K562 (cell line): ENCODE results near the gene IPPK. TPM values are rescaled to one million over a fixed set of nuclear protein-coding genes. Genes with fewer than 3 reads are reported as not detected.
A peak's percentile ranks its signal among the peaks of the same experiment; 100 is the strongest.

Experiments used
- ATAC-seq: fragments of 200-7000 bp; cut with Tn5 transposase; 3 replicates; pipeline ENCODE4 v1.9.1; 2020; ENCODE audit warnings: moderate library complexity
- BruUV-seq: library from RNA; stranded (reverse); fragments of 400-500 nt; replicated peaks from 2 replicates; lab custom pipeline; 2021; lab: Mats Ljungman, UMichigan
- CTCF ChIA-PET: fragments of 300-600 bp; formaldehyde crosslinking; extraction: SDS; loops from one replicate; lab custom pipeline; 2021; ENCODE audit warnings: low intra/inter-chr PET ratio; lab: Yijun Ruan, JAX
- POLR2A ChIA-PET: fragments of 300-600, 350-650 bp; sonication (Branson Sonifier 250); formaldehyde crosslinking; extraction: SDS; loops from one replicate; lab custom pipeline; 2021; ENCODE audit warnings: antibody characterized with exemption, inconsistent platforms; lab: Yijun Ruan, JAX
- DNase-seq, 4 experiments: peaks; one replicate each; pipeline versions ENCODE4 v3.0.0 to v3.0.0-alpha.2; 2011 to 2018; ENCODE audit warnings: low spot score in 3 of 4, mixed read lengths in 3 of 4; ENCODE audit errors: extremely low read depth in 1 of 4
- FAIRE-seq: peaks from 2 replicates; lab custom pipeline; 2011; peaks lifted over from hg19 to GRCh38; lab: Jason Lieb, UNC
- H2AFZ ChIP-seq: 2 replicates; pipeline ENCODE4 v1.6.0; 2011; ENCODE audit warnings: low read depth, low read length, control low read depth, inconsistent platforms
- H3K27ac ChIP-seq: fragments of 200-600 bp; 3 replicates; pipeline ENCODE4 v1.8.0; 2011; ENCODE audit warnings: low read depth, mild to moderate bottlenecking, control low read depth, inconsistent platforms, low read length, moderate library complexity, mixed read lengths; ENCODE audit errors: extremely low read depth
- H3K27me3 ChIP-seq, 2 experiments: fragments of 300-600 bp in 1 of 2; 2 replicates in 1 of 2; 3 replicates in 1 of 2; pipeline versions ENCODE4 v1.6.0 to v1.8.0; 2011; ENCODE audit warnings: inconsistent platforms in 2 of 2, low read length in 2 of 2, mild to moderate bottlenecking in 1 of 2, mixed read lengths in 1 of 2, moderate library complexity in 1 of 2; ENCODE audit not compliant: control insufficient read depth in 2 of 2, insufficient read depth in 2 of 2
- H3K36me3 ChIP-seq: fragments of 300-600 bp; 3 replicates; pipeline ENCODE4 v1.8.0; 2011; ENCODE audit warnings: mild to moderate bottlenecking, low read length, inconsistent platforms; ENCODE audit not compliant: control insufficient read depth, insufficient read depth
- H3K4me1 ChIP-seq, 2 experiments: fragments of 200-600 bp in 1 of 2; replicated peaks in 1 of 2; 2 replicates in 1 of 2; 3 replicates in 1 of 2; pipeline versions ENCODE4 v1.5.1 to v1.8.0; 2011; ENCODE audit warnings: inconsistent platforms in 2 of 2, low read length in 2 of 2, mild to moderate bottlenecking in 1 of 2, mixed read lengths in 1 of 2, moderate library complexity in 1 of 2; ENCODE audit not compliant: control insufficient read depth in 2 of 2, insufficient read depth in 2 of 2
- H3K4me2 ChIP-seq: 2 replicates; pipeline ENCODE4 v1.6.1; 2011; ENCODE audit warnings: low read length, control low read depth, inconsistent platforms, mixed read lengths; ENCODE audit not compliant: insufficient read depth
- H3K4me3 ChIP-seq: fragments of 200-600 bp; sonication (generic), shearing (Covaris generic); 2 replicates; pipeline ENCODE4 v1.5.1; 2016; ENCODE audit warnings: control low read depth, inconsistent platforms
- H3K79me2 ChIP-seq: fragments of 200-600 bp; 3 replicates; pipeline ENCODE4 v1.8.0; 2011; ENCODE audit warnings: low read length, inconsistent platforms; ENCODE audit not compliant: control insufficient read depth, insufficient read depth
- H3K9ac ChIP-seq, 2 experiments: 2 replicates each; pipeline versions ENCODE4 v1.6.0 to v1.6.1; 2011; ENCODE audit warnings: low read depth in 2 of 2, low read length in 2 of 2, control low read depth in 1 of 2, inconsistent platforms in 1 of 2, mild to moderate bottlenecking in 1 of 2, mixed read lengths in 1 of 2; ENCODE audit not compliant: insufficient read depth in 1 of 2
- H3K9me1 ChIP-seq: one replicate; pipeline ENCODE4 v1.6.0; 2011; ENCODE audit warnings: inconsistent platforms, mild to moderate bottlenecking, low read length, moderate library complexity; ENCODE audit not compliant: control insufficient read depth, insufficient read depth
- H3K9me3 ChIP-seq: replicated peaks from 2 replicates; pipeline ENCODE4 v1.5.1; 2011; ENCODE audit warnings: low read depth, low read length, inconsistent platforms; ENCODE audit not compliant: control insufficient read depth, insufficient read depth
- H4K20me1 ChIP-seq: replicated peaks from 2 replicates; pipeline ENCODE4 v1.6.1; 2011; ENCODE audit warnings: low read length, inconsistent platforms, mixed read lengths; ENCODE audit not compliant: control insufficient read depth, insufficient read depth
- HDAC2 ChIP-seq: fragments of 450-650 bp; IDR thresholded peaks from 2 replicates; pipeline ENCODE4 v1.6.1; 2016; ENCODE audit warnings: mild to moderate bottlenecking
- HNRNPL ChIP-seq: fragments of 200-400 bp; formaldehyde crosslinking; IDR thresholded peaks from 2 replicates; pipeline ENCODE4 v1.6.1; 2017; ENCODE audit warnings: low read depth, mild to moderate bottlenecking, low read length
- NCOA6 ChIP-seq: fragments of 450-650 bp; IDR thresholded peaks from 2 replicates; pipeline ENCODE4 v1.6.1; 2017; ENCODE audit warnings: mild to moderate bottlenecking
- NCOR1 ChIP-seq: fragments of 450-650 bp; IDR thresholded peaks from 2 replicates; pipeline ENCODE4 v1.6.1; 2016; ENCODE audit warnings: mild to moderate bottlenecking, moderate library complexity
- TFAM ChIP-seq: fragments of 250-450 bp; sonication (Bioruptor Pico); conservative IDR thresholded peaks from 2 replicates; pipeline ENCODE4 v1.5.0; 2021; ENCODE audit warnings: mild to moderate bottlenecking, moderate library complexity
- THRAP3 ChIP-seq: fragments of 450-650 bp; IDR thresholded peaks from 2 replicates; pipeline ENCODE4 v1.6.1; 2016; ENCODE audit warnings: mild to moderate bottlenecking, inconsistent platforms, borderline replicate concordance
- USF2 ChIP-seq: sonication (generic); formaldehyde crosslinking; IDR thresholded peaks from 2 replicates; pipeline ENCODE4 v1.5.0; 2020; ENCODE audit warnings: missing genetic modification reagents
- ZNF140 ChIP-seq: fragments of 250-450 bp; sonication (Bioruptor Pico); IDR thresholded peaks from 2 replicates; pipeline ENCODE4 v1.8.0; 2021; ENCODE audit warnings: moderate library complexity, mild to moderate bottlenecking, inconsistent platforms
- ZNF41 ChIP-seq: fragments of 250-450 bp; sonication (Bioruptor Pico); conservative IDR thresholded peaks from 2 replicates; pipeline ENCODE4 v1.4.0; 2020; ENCODE audit warnings: mild to moderate bottlenecking
- WGBS: fragments of 100-300 bp; shearing (Covaris generic); methylation state at CpG from one replicate; pipeline ENCODE4 v1.1.6; 2016; ENCODE audit warnings: low coverage, mixed read lengths; ENCODE audit not compliant: insufficient coverage; ENCODE audit errors: missing lambda C conversion rate; 5-methylcytosine and 5-hydroxymethylcytosine counted together
- in situ Hi-C: fragments of 300-500 bp; cut with MboI; formaldehyde crosslinking; loops from 4 replicates; pipeline ENCODE4 v1.15.0; 2018; ENCODE audit warnings: inconsistent platforms, mixed read lengths
- intact Hi-C: fragments of 100-400 bp; cut with micrococcal nuclease; formaldehyde crosslinking; loops from 2 replicates; pipeline ENCODE4 v1.14.2; 2022
- polyA plus RNA-seq, 8 experiments: library from polyadenylated mRNA; depleted of rRNA in 4 of 8; stranded (reverse) in 5 of 8; unstranded in 3 of 8; fragments of >200 nt; fragmentation: Nextera tagmentation in 2 of 8; fragmentation: Illumina TruSeq in 1 of 8; extraction: Ambion mirVana in 2 of 8; extraction: Trizol in 1 of 8; gene quantifications; 2 replicates each; pipeline versions ENCODE4 v1.2.1 to v1.2.3, GENCODE V29; 2011 to 2014; ENCODE audit warnings: inconsistent platforms in 1 of 8, missing spikeins in 1 of 8
- total RNA-seq, 7 experiments: library from RNA; depleted of rRNA in 6 of 7; stranded (reverse); fragments of >200 nt in 6 of 7; fragmentation: Illumina TruSeq in 2 of 7; extraction: Trizol in 2 of 7; gene quantifications; 2 replicates each; pipeline versions ENCODE4 v1.2.1 to v1.2.3, GENCODE V29; 2011 to 2021; ENCODE audit warnings: low replicate concordance in 1 of 7

The IPPK gene
- total and polyA plus RNA-seq, 9 of the 15 experiments (the other 6 are each of a cell fraction or from before 2014, with no cell fraction given), result 3.1 to 22.2 (median 11.2) TPM

GRCh38 chr9:92650296-92650695, 19.6 kb downstream of the IPPK start:
- intact Hi-C loops, result no loop called here
- Histone ChIP-seq H3K4me1 (peaks cover 0 to 7% of the 10 kb centered on the region in 2 experiments; a peak in 2 of 5 replicates), H3K4me3 (no peak overlapping the region), H3K9me3 (no peaks in the 10 kb centered on the region), H3K9ac (peak overlapping the region in 1 of 2 experiments; percentile 52; a peak in 1 of 4 replicates), H3K27me3 (no peaks in the 10 kb centered on the region), H4K20me1 (no peaks in the 10 kb centered on the region), H3K9me1 (no peaks in the 10 kb centered on the region), H3K4me2 (no peak overlapping the region), H3K79me2 (peaks cover 8% of the 10 kb centered on the region; the same call in 1 of the 3 replicates), H2AFZ (no peak overlapping the region), H3K36me3 (peaks cover 77% of the 10 kb centered on the region; the same call in 2 of the 3 replicates), H3K27ac (no peak overlapping the region)
- no peak for DNase-seq
- TF ChIP-seq ZNF140 (no peak), USF2 (CRISPR knock-in tag) (no peak), HNRNPL (no peak), TFAM (CRISPR knock-in tag) (no peak), THRAP3 (no peak), ZNF41 (CRISPR knock-in tag) (no peak), HDAC2 (no peak), NCOR1 (no peak), NCOA6 (no peak)
- no TSS peak for BruUV-seq
- ATAC-seq, result no peak
- CTCF ChIA-PET, result no interaction called here
- POLR2A ChIA-PET, result interaction anchor here (0.5 kb wide), 1 partner anchor 30 kb away, joined by 3 read pairs; no protein-coding TSS in a partner anchor
- FAIRE-seq, result no peak
- in situ Hi-C loops, result no loop called here
- 100% methylated on average over 6 of the region's 6 CpGs for WGBS
